HG02623 (cell line): ENCODE results near the gene COG6.

Experiments
- ATAC-seq: cut with Tn5 transposase; IDR thresholded peaks from one replicate; pipeline ENCODE4 v1.9.1; 2021; ENCODE audit warnings: moderate library complexity; ENCODE audit not compliant: unreplicated experiment

COG6 gene

GRCh38 chr13:39655569-39656324, at the start of gene COG6:
Gene COG6 (plus strand): TSS chr13:39655662. CDS start chr13:39655727, 65 bp downstream.
- peak; percentile 94 for ATAC-seq

- no peak for ATAC-seq
These were observed 49.7 kb upstream of the COG6 start for GRCh38 chr13:39605677-39606320.

GRCh38 chr13:39607876-39608275, 47.6 kb upstream of the COG6 start:
- ATAC-seq: no peak

- ATAC-seq: no peak
These were observed 43.3 kb upstream of the COG6 start for GRCh38 chr13:39612023-39612637.

DNA sequence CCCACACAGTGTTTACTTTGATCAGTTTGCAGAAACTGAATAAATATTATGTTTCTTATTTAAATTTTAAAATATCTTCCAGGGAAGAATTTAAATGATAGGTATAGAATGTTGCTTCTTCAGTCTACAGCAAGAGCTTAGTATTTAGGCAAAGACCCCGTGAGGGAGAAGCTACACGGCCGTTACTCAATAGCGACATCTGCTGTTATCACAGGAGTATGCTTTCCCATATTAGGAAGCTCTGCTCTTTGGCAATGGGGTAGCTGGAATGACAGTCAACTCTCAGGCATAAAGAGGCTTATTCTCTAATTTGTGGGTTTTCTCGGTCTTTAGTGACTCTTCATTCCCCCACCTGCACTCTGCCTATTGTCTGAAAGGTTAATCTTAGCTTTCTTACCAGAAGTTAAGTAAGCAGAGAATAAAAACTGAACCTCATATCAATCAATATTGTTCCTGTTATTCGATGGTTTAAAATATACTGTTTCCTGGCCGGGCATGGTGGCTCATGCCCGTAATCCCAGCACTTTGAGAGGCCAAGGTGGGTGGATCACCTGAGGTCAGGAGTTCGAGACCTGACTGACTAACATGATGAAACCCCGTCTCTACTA, 39.3 kb upstream of the COG6 start:
- ATAC-seq: peak; percentile 86

DNA sequence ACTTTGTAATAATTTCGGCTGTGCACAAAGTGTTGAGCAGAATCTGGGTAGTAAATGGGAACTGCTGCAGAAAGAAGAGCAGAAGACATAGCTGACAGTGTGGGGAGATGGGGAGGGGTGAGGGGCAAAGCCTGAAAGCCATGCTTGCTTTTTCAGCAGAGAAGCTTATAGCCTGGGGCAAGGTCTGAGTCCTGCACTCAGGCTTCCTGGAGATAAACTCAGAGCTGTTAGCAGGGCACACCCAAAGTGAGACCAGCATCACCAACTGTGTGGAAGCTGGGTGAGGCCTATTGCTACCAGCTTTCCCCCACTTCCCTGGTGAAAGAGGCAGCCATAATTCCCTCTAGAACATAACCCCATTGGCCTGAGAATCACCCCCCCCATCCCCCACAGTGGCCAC, 36.9 kb upstream of the COG6 start:
- no peak for ATAC-seq

DNA sequence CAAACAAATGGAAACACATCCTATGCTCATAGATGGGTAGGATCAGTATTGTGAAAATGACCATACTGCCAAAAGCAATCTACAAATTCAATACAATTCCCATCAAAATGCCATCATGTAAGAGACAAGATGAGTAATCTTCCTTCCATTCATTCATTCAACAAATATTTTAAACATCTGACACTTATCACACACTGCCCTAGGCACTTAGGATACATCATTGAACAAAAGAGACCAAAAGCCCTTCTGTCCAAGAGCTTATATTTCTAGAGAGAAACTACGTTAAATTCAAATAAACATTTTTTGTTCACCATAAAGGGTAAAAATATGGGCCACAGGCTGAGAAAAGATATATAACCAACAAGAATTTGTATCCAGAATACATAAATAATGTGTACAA, 32.0 kb upstream of the COG6 start:
- no peak for ATAC-seq

DNA sequence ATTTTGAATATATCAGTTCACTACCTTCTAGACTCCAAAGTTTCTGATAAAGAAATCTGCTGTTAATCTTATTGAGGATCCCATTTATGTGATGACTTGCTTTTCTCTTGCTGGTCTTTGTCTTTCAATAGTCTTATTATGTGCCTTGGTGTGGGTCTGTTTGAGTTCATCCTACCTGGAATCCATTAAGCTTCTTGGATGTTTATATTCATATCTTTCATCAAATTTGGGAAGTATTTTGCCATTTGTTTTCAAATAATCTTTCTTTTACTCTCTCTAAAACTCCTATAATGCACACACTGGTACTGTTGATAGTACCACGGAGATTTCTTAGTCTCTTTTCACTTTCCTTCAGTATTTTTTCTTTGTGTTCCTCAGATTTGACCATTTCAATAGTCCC, 24.2 kb upstream of the COG6 start:
- ATAC-seq: no peak

GRCh38 chr13:39632994-39633393, 22.5 kb upstream of the COG6 start:
- ATAC-seq: no peak

DNA sequence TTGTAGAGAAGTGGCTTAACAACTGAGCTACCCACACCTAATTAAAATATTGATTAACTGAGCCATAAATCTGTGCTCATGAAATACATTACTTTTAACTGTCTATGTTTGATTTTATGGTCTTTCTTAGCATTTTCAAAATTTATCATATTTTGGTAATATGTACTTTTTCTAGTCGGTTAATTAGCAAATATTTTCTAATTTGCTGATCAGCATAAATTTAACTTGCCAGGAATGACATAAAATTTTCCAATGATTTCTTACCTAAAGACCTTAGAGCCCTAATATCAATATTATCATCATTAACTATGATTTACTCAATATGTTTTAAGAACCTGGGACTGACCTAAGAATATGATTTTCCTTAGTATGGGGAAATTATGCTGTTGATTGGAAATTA, 19.9 kb upstream of the COG6 start:
- ATAC-seq: no peak

DNA sequence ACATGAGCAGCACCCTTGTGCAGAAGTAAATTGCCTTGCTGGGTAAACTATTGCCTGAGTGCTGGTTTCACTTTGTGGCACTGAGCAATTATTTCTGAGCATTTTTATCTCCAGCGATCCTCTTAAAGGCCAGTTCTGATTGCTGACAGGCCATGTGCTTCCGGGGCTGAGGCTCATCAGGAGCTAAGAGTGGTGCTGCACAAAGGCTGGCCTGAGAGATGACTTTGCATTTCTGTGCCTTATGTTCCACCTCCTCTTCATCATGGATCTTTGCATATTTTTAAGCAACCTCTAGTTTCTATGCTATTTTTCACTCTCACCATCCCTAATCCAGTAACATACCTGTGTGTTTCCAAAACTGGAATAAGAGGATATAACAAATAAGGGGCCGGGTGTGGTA, 17.6 kb upstream of the COG6 start:
- no peak for ATAC-seq

GRCh38 chr13:39641645-39642044, 13.8 kb upstream of the COG6 start:
- ATAC-seq: no peak

DNA sequence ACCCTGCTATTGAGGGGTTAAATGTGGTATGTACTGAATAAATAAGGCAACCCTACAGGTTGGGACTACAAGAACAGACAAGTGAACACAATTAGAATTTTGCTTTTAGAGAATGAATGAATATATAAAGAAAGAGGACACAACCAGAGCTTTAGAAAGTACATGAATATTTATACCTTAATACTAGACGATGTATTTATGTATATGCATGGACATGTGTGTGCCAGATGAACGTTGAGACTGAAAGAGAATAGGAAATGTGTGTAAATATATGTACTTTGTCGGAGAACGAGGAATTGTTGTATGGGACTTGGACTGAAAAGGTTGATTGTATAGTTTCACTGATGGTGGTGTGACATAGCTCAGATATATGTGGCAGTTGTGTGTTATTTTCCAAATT, 9.3 kb upstream of the COG6 start:
- no peak for ATAC-seq

- ATAC-seq: no peak
These were observed 357 bp upstream of the COG6 start for GRCh38 chr13:39655041-39655568.

DNA sequence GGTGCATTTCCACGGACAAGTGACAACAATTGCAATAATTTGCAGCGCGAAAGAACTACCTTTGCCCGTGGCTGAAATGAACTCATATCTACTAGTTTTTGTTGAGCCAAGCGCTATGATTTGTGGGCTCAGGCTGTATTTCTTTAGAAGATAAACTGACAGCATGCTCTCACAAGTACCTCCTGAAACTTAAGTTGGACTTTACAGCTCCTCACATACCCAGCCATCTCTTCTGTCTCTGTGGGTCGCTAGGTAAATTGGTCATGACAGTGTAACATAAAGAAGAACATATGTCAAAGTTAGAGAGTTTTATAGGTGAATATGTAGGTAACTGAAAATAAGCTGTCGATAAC, 839 bp downstream of the COG6 start:
- ATAC-seq: peak; percentile 4

DNA sequence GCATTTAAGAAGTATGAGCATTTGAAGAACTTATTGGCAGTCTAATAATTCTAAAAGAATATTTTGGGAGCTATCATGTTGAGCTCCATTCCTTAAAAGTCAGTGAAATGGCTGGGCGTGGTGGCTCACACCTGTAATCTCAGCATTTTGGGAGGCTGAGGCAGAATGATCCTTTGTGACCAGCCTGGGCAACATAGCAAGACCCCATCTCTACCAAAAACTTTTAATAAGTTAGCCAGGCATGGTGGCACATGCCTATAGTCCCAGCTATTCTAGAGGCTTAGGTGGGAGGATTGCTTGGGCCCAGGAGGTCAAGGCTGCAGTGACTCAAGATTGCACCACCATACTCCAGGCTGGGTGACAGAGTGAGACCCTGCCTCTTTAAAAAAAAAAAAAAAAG, 8.0 kb downstream of the COG6 start:
- ATAC-seq: no peak

- no peak for ATAC-seq
These were observed 8.5 kb downstream of the COG6 start for GRCh38 chr13:39663958-39664357.

DNA sequence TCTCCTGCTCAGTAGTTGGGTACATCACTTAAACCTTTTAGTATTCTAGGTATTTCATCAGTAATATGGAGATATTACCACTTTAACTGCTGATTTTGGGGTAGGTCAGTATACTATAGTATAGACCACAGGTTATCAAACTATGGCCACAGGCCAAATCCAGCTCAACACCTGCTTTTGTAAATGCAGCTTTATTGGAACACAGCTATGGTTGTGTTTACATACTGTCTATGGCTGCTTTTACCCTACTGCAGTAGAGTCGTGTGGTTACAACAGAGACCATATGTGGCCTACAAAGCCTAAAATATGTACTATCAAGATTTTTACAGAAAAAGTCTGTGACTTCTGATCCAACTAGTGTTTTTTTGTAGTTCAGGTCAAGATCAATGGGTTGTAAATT, 10.3 kb downstream of the COG6 start:
- no peak for ATAC-seq

DNA sequence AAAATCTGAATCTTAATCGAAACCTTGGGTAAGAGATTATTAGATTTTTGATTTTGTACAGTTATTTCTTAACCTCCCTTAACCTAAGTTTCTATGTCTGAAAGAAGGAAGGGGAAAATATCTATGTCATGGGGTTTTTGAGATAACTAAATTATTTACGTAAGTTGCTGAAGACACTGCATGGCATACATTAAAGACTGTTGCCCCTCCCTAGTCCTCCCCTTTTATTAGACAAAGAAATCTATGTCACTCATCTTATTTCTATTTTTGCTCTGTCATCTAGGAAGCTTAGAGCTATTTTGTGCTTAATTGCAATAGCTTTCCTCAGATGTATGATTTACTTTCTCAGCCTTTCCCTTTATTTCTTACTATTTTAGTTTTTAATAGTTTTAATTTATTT, 15.0 kb downstream of the COG6 start:
- ATAC-seq: no peak

GRCh38 chr13:39672378-39673132, 17.1 kb downstream of the COG6 start:
- ATAC-seq: no peak

- no peak for ATAC-seq
These were observed 20.4 kb downstream of the COG6 start for GRCh38 chr13:39675904-39676303.
